ENCODE data around the gene GABARAP.

GABARAP gene

GRCh38 chr17:7221278-7222092 is 20.8 kb downstream of the GABARAP start:
- DNase-seq, result no peak

GRCh38 chr17:7220593-7221277 is 21.5 kb downstream of the GABARAP start:
- DNase-seq, result peak; percentile 86

- peak; percentile 97 for DNase-seq
These were observed 22.2 kb downstream of the GABARAP start, which contains the start of the genes ACADVL and DLG4 for GRCh38 chr17:7219812-7220592. Gene ACADVL (plus strand): TSS chr17:7219938. CDS start chr17:7219985, 47 bp downstream. Gene DLG4 (minus strand): TSS chr17:7219836.

GRCh38 chr17:7219229-7219811 is 22.9 kb downstream of the GABARAP start:
- no peak for DNase-seq

- no peak for DNase-seq
These were observed 23.5 kb downstream of the GABARAP start for GRCh38 chr17:7218758-7219157.

- DNase-seq, result no peak
These were observed 24.1 kb downstream of the GABARAP start for GRCh38 chr17:7218166-7218565.

- peak; percentile 86 for DNase-seq
These were observed 24.9 kb downstream of the GABARAP start for GRCh38 chr17:7217113-7217987.

GRCh38 chr17:7216242-7217112 is 25.8 kb downstream of the GABARAP start:
- no peak for DNase-seq

GRCh38 chr17:7215652-7216180 is 26.5 kb downstream of the GABARAP start:
- DNase-seq, result peak; percentile 88

- DNase-seq, result no peak
These were observed 27.1 kb downstream of the GABARAP start for GRCh38 chr17:7215136-7215638.

- DNase-seq, result peak; percentile 100
These were observed 27.7 kb downstream of the GABARAP start for GRCh38 chr17:7214300-7215135.

- peak; percentile 97 for DNase-seq
These were observed 28.4 kb downstream of the GABARAP start for GRCh38 chr17:7213895-7214299.

- no peak for DNase-seq
These were observed 30.6 kb downstream of the GABARAP start for GRCh38 chr17:7211491-7212273.

GRCh38 chr17:7208754-7209460 is 33.3 kb downstream of the GABARAP start:
- no peak for DNase-seq

- no peak for DNase-seq
These were observed 34.1 kb downstream of the GABARAP start for GRCh38 chr17:7208027-7208571.

GRCh38 chr17:7207120-7208001 is 34.9 kb downstream of the GABARAP start:
- DNase-seq, result no peak

Data from islet precursor cell (in vitro differentiated cells).